Astrocyte (in vitro differentiated cells and primary cell): ENCODE data around the gene ST14. TPM values are rescaled to one million over a fixed set of nuclear protein-coding genes. Genes with fewer than 3 reads are reported as not detected.

Experiments used
- DNase-seq: peaks from one replicate; pipeline ENCODE4 v3.0.0-alpha.2; 2010; ENCODE audit warnings: low read depth
- FAIRE-seq: peaks from 2 replicates; lab custom pipeline; 2011; peaks lifted over from hg19 to GRCh38; lab: Jason Lieb, UNC
- H2AFZ ChIP-seq: 2 replicates; pipeline ENCODE4 v1.6.0; 2012; ENCODE audit warnings: low read depth, low read length, inconsistent platforms
- H3K27ac ChIP-seq: 2 replicates; pipeline ENCODE4 v1.5.1; 2011; ENCODE audit warnings: low read depth, low read length, inconsistent platforms
- H3K27me3 ChIP-seq: 2 replicates; pipeline ENCODE4 v1.6.0; 2011; ENCODE audit warnings: low read length, inconsistent platforms; ENCODE audit not compliant: insufficient read depth
- H3K36me3 ChIP-seq: 2 replicates; pipeline ENCODE4 v1.5.1; 2011; ENCODE audit warnings: low read length, inconsistent platforms; ENCODE audit not compliant: insufficient read depth
- H3K4me1 ChIP-seq: 2 replicates; pipeline ENCODE4 v1.5.1; 2011; ENCODE audit warnings: low read length, inconsistent platforms; ENCODE audit not compliant: insufficient read depth
- H3K4me2 ChIP-seq: 2 replicates; pipeline ENCODE4 v1.6.0; 2012; ENCODE audit warnings: low read length, inconsistent platforms
- H3K4me3 ChIP-seq: 2 replicates; pipeline ENCODE4 v1.5.1; 2011; ENCODE audit warnings: low read depth, mild to moderate bottlenecking, low read length, inconsistent platforms; ENCODE audit not compliant: insufficient read depth
- H3K79me2 ChIP-seq: 2 replicates; pipeline ENCODE4 v1.6.0; 2012; ENCODE audit warnings: mild to moderate bottlenecking, low read length, inconsistent platforms; ENCODE audit not compliant: insufficient read depth
- H3K9ac ChIP-seq: 2 replicates; pipeline ENCODE4 v1.6.0; 2012; ENCODE audit warnings: mild to moderate bottlenecking, low read length, inconsistent platforms
- H3K9me3 ChIP-seq: 2 replicates; pipeline ENCODE4 v1.5.1; 2012; ENCODE audit warnings: low read depth, mild to moderate bottlenecking, low read length, inconsistent platforms; ENCODE audit not compliant: insufficient read depth
- H4K20me1 ChIP-seq: 2 replicates; pipeline ENCODE4 v1.6.0; 2012; ENCODE audit warnings: low read length, inconsistent platforms; ENCODE audit not compliant: insufficient read depth
- H3K27ac Mint-ChIP-seq: one replicate; pipeline ENCODE4 v1.8.0; 2021; ENCODE audit warnings: mild to moderate bottlenecking, mixed read lengths; ENCODE audit not compliant: unreplicated experiment
- H3K27me3 Mint-ChIP-seq: one replicate; pipeline ENCODE4 v1.8.0; 2021; ENCODE audit warnings: low read depth, mixed read lengths; ENCODE audit not compliant: unreplicated experiment
- H3K36me3 Mint-ChIP-seq: one replicate; pipeline ENCODE4 v1.8.0; 2021; ENCODE audit warnings: low read depth, mixed read lengths; ENCODE audit not compliant: unreplicated experiment
- H3K4me1 Mint-ChIP-seq: one replicate; pipeline ENCODE4 v1.8.0; 2021; ENCODE audit warnings: low read depth, mixed read lengths; ENCODE audit not compliant: unreplicated experiment
- H3K4me3 Mint-ChIP-seq: one replicate; pipeline ENCODE4 v1.8.0; 2021; ENCODE audit warnings: mild to moderate bottlenecking, moderate library complexity, mixed read lengths; ENCODE audit not compliant: unreplicated experiment
- H3K9me3 Mint-ChIP-seq: one replicate; pipeline ENCODE4 v1.8.0; 2021; ENCODE audit warnings: mild to moderate bottlenecking, mixed read lengths; ENCODE audit not compliant: unreplicated experiment
- EZH2 ChIP-seq: IDR thresholded peaks from 2 replicates; pipeline ENCODE4 v1.6.1; 2012; ENCODE audit warnings: mild to moderate bottlenecking, low read length, inconsistent platforms; ENCODE audit not compliant: insufficient read depth
- total RNA-seq: library from RNA; stranded (reverse); gene quantifications from 2 replicates; pipeline ENCODE4 v1.2.1, GENCODE V29; 2021
- TF ChIP-seq, protein P1 (sequence below): IDR thresholded peaks from 2 replicates; pipeline ENCODE4 v1.5.1; 2011; ENCODE audit warnings: low read depth, mild to moderate bottlenecking, inconsistent platforms, low read length, moderate library complexity; ENCODE audit not compliant: insufficient read depth

ST14 gene
- total RNA-seq, 1 donor from 2014 or later: 4.2 TPM

DNA sequence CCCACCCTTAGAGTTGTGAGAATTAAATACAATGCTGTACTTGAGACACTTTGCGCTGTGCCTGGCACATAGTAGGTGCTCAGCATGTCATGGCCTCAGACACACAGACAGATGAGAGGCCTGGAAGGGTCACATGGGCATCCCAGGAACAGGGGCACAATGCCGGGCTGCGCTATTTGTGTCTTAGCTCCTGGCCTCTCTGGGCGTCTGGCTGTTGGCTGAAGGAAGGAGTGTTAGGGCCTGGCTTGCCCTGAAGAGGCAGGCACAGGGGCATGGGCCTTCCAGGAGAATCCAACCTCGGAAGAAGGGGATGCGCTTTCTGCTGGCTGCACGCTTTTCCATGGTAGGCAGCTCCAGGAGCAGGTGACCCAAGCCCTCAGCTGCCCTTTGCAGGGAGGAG is 41.4 kb downstream of the ST14 start:
- Histone ChIP-seq H3K4me3 (no peak overlapping the region), H3K4me2 (no peak overlapping the region), H3K27me3 (peaks cover 7% of the 10 kb centered on the region), H2AFZ (no peak overlapping the region), H3K4me1 (no peaks in the 10 kb centered on the region), H4K20me1 (no peaks in the 10 kb centered on the region), H3K9ac (no peak overlapping the region), H3K27ac (no peak overlapping the region), H3K9me3 (peaks cover 4% of the 10 kb centered on the region), H3K79me2 (no peaks in the 10 kb centered on the region), H3K36me3 (no peaks in the 10 kb centered on the region)
- Mint-ChIP-seq H3K9me3 (peaks cover 10% of the 10 kb centered on the region), H3K27me3 (peaks cover 41% of the 10 kb centered on the region), H3K36me3 (peaks cover 7% of the 10 kb centered on the region), H3K4me1 (no peaks in the 10 kb centered on the region), H3K4me3 (no peak overlapping the region), H3K27ac (no peak overlapping the region)
- TF ChIP-seq, protein P1, sequence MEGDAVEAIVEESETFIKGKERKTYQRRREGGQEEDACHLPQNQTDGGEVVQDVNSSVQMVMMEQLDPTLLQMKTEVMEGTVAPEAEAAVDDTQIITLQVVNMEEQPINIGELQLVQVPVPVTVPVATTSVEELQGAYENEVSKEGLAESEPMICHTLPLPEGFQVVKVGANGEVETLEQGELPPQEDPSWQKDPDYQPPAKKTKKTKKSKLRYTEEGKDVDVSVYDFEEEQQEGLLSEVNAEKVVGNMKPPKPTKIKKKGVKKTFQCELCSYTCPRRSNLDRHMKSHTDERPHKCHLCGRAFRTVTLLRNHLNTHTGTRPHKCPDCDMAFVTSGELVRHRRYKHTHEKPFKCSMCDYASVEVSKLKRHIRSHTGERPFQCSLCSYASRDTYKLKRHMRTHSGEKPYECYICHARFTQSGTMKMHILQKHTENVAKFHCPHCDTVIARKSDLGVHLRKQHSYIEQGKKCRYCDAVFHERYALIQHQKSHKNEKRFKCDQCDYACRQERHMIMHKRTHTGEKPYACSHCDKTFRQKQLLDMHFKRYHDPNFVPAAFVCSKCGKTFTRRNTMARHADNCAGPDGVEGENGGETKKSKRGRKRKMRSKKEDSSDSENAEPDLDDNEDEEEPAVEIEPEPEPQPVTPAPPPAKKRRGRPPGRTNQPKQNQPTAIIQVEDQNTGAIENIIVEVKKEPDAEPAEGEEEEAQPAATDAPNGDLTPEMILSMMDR: no peak
- TF ChIP-seq EZH2: no peak
- no peak for DNase-seq
- no peak for FAIRE-seq

DNA sequence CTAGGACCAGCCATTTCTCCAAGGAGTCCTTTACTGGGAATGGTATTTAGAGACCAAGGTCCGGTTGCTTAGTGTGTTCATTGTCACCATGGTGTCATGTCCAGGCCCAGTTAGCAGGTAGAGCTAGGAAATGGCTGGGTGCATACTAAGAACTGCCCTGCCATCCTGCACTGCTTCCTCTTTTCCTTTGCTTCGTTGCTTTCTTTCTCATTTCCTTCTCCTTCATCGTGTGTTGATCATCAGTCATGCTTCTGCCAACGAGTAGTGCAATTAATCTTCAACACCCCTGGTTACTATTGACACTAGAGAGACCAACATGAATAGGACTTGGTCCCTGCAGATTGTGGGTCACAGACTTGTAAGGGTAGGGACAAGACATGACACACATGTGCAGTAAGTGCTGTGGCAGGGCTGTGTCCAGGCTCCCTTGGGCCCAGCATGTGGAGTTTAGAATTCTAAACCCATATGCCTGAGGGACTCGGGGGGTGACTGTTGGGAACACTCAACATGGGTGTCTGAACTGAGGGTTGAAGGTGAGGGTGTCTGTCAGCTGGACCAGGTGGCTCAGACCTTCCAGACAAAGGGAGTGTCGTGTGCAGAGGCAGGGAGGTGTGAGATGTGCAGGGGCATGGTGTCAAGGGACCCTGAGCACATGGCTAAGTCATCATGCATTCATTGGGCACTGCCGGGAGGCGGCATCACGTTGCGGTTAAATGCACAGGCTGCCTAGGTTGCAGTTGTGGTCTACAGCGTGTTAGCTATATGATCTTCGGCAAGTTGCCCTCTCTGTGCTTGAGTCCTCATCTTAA is 42.6 kb downstream of the ST14 start:
- H3K9me3 Mint-ChIP-seq: peaks cover 10% of the 10 kb centered on the region
- H3K27ac ChIP-seq: no peak overlapping the region
- H3K9ac ChIP-seq: no peak overlapping the region

More for the DNA sequence above, 42.6 kb downstream of the ST14 start:
- H3K27me3 ChIP-seq: peaks cover 7% of the 10 kb centered on the region
- H2AFZ ChIP-seq: no peak overlapping the region
- peaks cover 4% of the 10 kb centered on the region for H3K9me3 ChIP-seq
- H3K4me1 ChIP-seq: no peaks in the 10 kb centered on the region
- no peak overlapping the region for H3K4me2 ChIP-seq
- Mint-ChIP-seq H3K27me3 (peaks cover 42% of the 10 kb centered on the region), H3K27ac (no peak overlapping the region), H3K36me3 (peaks cover 7% of the 10 kb centered on the region), H3K4me3 (no peak overlapping the region), H3K4me1 (no peaks in the 10 kb centered on the region)
- DNase-seq (no peak), FAIRE-seq (no peak)
- TF ChIP-seq, protein P1: no peak
- TF ChIP-seq EZH2: no peak
- no peaks in the 10 kb centered on the region for H4K20me1 ChIP-seq
- no peak overlapping the region for H3K4me3 ChIP-seq
- no peaks in the 10 kb centered on the region for H3K79me2 ChIP-seq
- H3K36me3 ChIP-seq: no peaks in the 10 kb centered on the region
